GM19438 (cell line): ENCODE data around the gene PELI1.
A peak's percentile ranks its signal among the peaks of the same experiment; 100 is the strongest.
"Not testable (repeated sequence)": the region's sequence is repeated elsewhere in the genome, so short reads cannot be mapped to it uniquely, and the experiment has no call there.

Source experiments
- ATAC-seq: cut with Tn5 transposase; IDR thresholded peaks from one replicate; pipeline ENCODE4 v1.9.1; 2021; ENCODE audit warnings: low read depth; ENCODE audit not compliant: unreplicated experiment

PELI1 gene

GRCh38 chr2:64093341-64093740, 50.9 kb downstream of the PELI1 start:
- ATAC-seq: no peak

GRCh38 chr2:64092502-64092901, 51.7 kb downstream of the PELI1 start:
- ATAC-seq: peak; percentile 65

- no peak for ATAC-seq
Measured at GRCh38 chr2:64090264-64090663, 54.0 kb downstream of the PELI1 start.

GRCh38 chr2:64086347-64087082, 57.7 kb downstream of the PELI1 start:
- ATAC-seq: no peak

- no peak for ATAC-seq
Measured at GRCh38 chr2:64085936-64086335, 58.3 kb downstream of the PELI1 start.

GRCh38 chr2:64081046-64081445, 63.2 kb downstream of the PELI1 start:
- ATAC-seq: no peak

- no peak for ATAC-seq
Measured at GRCh38 chr2:64080179-64080578, 64.0 kb downstream of the PELI1 start.

- ATAC-seq: not testable (repeated sequence)
Measured at GRCh38 chr2:64079688-64080087, 64.5 kb downstream of the PELI1 start.

GRCh38 chr2:64076828-64077227, 67.4 kb downstream of the PELI1 start:
- ATAC-seq: not testable (repeated sequence)

- ATAC-seq: not testable (repeated sequence)
Measured at GRCh38 chr2:64074616-64075015, 69.6 kb downstream of the PELI1 start.

GRCh38 chr2:64067326-64067725, 76.9 kb downstream of the PELI1 start:
- no peak for ATAC-seq

GRCh38 chr2:64065516-64065915, 78.7 kb downstream of the PELI1 start:
- no peak for ATAC-seq

- ATAC-seq: no peak
Measured at GRCh38 chr2:64063924-64064331, 80.3 kb downstream of the PELI1 start.

- ATAC-seq: no peak
Measured at GRCh38 chr2:64063454-64063853, 80.8 kb downstream of the PELI1 start.

- no peak for ATAC-seq
Measured at GRCh38 chr2:64062840-64063239, 81.4 kb downstream of the PELI1 start.

GRCh38 chr2:64059270-64059669, 85.0 kb downstream of the PELI1 start:
- no peak for ATAC-seq

GRCh38 chr2:64056021-64056420, 88.2 kb downstream of the PELI1 start:
- ATAC-seq: no peak

GRCh38 chr2:64054161-64054915, 89.9 kb downstream of the PELI1 start:
- no peak for ATAC-seq

GRCh38 chr2:64052463-64053241, 91.6 kb downstream of the PELI1 start:
- ATAC-seq: no peak

GRCh38 chr2:64049633-64050220, 94.5 kb downstream of the PELI1 start:
- ATAC-seq: peak; percentile 75

GRCh38 chr2:64045938-64046337, 98.3 kb downstream of the PELI1 start:
- ATAC-seq: no peak
